ENCODE measurements around the gene CYS1. TPM values are rescaled to one million over a fixed set of nuclear protein-coding genes. Genes with fewer than 3 reads are reported as not detected.
A peak's percentile ranks its signal among the peaks of the same experiment; 100 is the strongest.

CYS1 gene
- polyA plus RNA-seq, 1 donor (not counting 4 experiments of a cell fraction or from before 2014, with no cell fraction given) = 0.14 TPM

GRCh38 chr2:10022041-10022421 is 58.2 kb downstream of the CYS1 start:
- dilution Hi-C loops (cut with MboI; ENCODE audit: extremely low pct_ligation_motif_present, low sequenced_read_pairs) = no loop called here
- DNase-seq (ENCODE audit: low read depth, low spot score) (no peak), FAIRE-seq (no peak)
- Histone ChIP-seq H3K9ac (ENCODE audit: control insufficient read depth, extremely low read depth, insufficient read depth, low read length) (no peak overlapping the region), H3K9me1 (ENCODE audit: control insufficient read depth, extremely low read depth, insufficient read depth, low read length) (no peaks in the 10 kb centered on the region), H3K27ac (ENCODE audit: control insufficient read depth, insufficient read depth, low read length) (no peak overlapping the region), H2AFZ (ENCODE audit: control insufficient read depth, low read length) (peak overlapping the region; percentile 87), H4K20me1 (ENCODE audit: control insufficient read depth, extremely low read depth, insufficient read depth, low read length) (no peaks in the 10 kb centered on the region), H3K4me1 (ENCODE audit: control insufficient read depth, extremely low read depth, insufficient read depth, low read length) (peaks cover 18% of the 10 kb centered on the region), H3K79me2 (ENCODE audit: control insufficient read depth, insufficient read depth, low read length) (no peaks in the 10 kb centered on the region), H3K36me3 (ENCODE audit: control insufficient read depth in 2 of 2, extremely low read depth in 1 of 2, insufficient read depth in 2 of 2, low read length in 2 of 2) (no peaks in the 10 kb centered on the region), H3K27me3 (ENCODE audit: control insufficient read depth, extremely low read depth, insufficient read depth, low read length) (no peaks in the 10 kb centered on the region), H3K4me3 (ENCODE audit: control insufficient read depth in 2 of 3, extremely low read depth in 1 of 3, insufficient read depth in 2 of 3, low read depth in 1 of 3, low read length in 3 of 3) (no peak overlapping the region), H3K9me3 (ENCODE audit: control insufficient read depth, low read depth, low read length) (no peaks in the 10 kb centered on the region), H3K4me2 (ENCODE audit: control insufficient read depth, extremely low read depth, insufficient read depth, low read depth, low read length) (peak overlapping the region; percentile 7)
- TF ChIP-seq CTCF (optimal IDR thresholded peaks at IDR 0.05 in 1 of 3, IDR thresholded peaks at IDR 0.05 in 1 of 3, conservative IDR thresholded peaks at IDR 0.05 in 1 of 3; ENCODE audit: extremely low read depth in 1 of 3, insufficient read depth in 2 of 3, low read length in 3 of 3) = no peak
- TF ChIP-seq EZH2 (IDR thresholded peaks at IDR 0.05; ENCODE audit: low read length) = no peak

- H4K20me1 ChIP-seq (ENCODE audit: control insufficient read depth, extremely low read depth, insufficient read depth, low read length) = no peaks in the 10 kb centered on the region
- H3K27me3 ChIP-seq (ENCODE audit: control insufficient read depth, extremely low read depth, insufficient read depth, low read length) = no peaks in the 10 kb centered on the region
- H3K9me1 ChIP-seq (ENCODE audit: control insufficient read depth, extremely low read depth, insufficient read depth, low read length) = no peaks in the 10 kb centered on the region
- H3K27ac ChIP-seq (ENCODE audit: control insufficient read depth, insufficient read depth, low read length) = no peak overlapping the region
- H3K79me2 ChIP-seq (ENCODE audit: control insufficient read depth, insufficient read depth, low read length) = no peaks in the 10 kb centered on the region
- H2AFZ ChIP-seq (ENCODE audit: control insufficient read depth, low read length) = no peak overlapping the region
- TF ChIP-seq EZH2 (IDR thresholded peaks at IDR 0.05; ENCODE audit: low read length) (no peak), CTCF (optimal IDR thresholded peaks at IDR 0.05 in 1 of 3, IDR thresholded peaks at IDR 0.05 in 1 of 3, conservative IDR thresholded peaks at IDR 0.05 in 1 of 3; ENCODE audit: extremely low read depth in 1 of 3, insufficient read depth in 2 of 3, low read length in 3 of 3) (no peak)
- H3K4me2 ChIP-seq (ENCODE audit: control insufficient read depth, extremely low read depth, insufficient read depth, low read depth, low read length) = peak overlapping the region; percentile 30
- peaks cover 3% of the 10 kb centered on the region for H3K9me3 ChIP-seq (ENCODE audit: control insufficient read depth, low read depth, low read length)
- peaks cover 18% of the 10 kb centered on the region for H3K4me1 ChIP-seq (ENCODE audit: control insufficient read depth, extremely low read depth, insufficient read depth, low read length)
- DNase-seq (ENCODE audit: low read depth, low spot score) (no peak), FAIRE-seq (no peak)
- dilution Hi-C loops (cut with MboI; ENCODE audit: extremely low pct_ligation_motif_present, low sequenced_read_pairs) = no loop called here
- H3K36me3 ChIP-seq (ENCODE audit: control insufficient read depth in 2 of 2, extremely low read depth in 1 of 2, insufficient read depth in 2 of 2, low read length in 2 of 2) = no peaks in the 10 kb centered on the region
- H3K9ac ChIP-seq (ENCODE audit: control insufficient read depth, extremely low read depth, insufficient read depth, low read length) = no peak overlapping the region
- H3K4me3 ChIP-seq (ENCODE audit: control insufficient read depth in 2 of 3, extremely low read depth in 1 of 3, insufficient read depth in 2 of 3, low read depth in 1 of 3, low read length in 3 of 3) = no peak overlapping the region
Observed at GRCh38 chr2:10019602-10020400, 60.4 kb downstream of the CYS1 start.
